Activated CD8-positive, alpha-beta memory T cell treated with anti-CD3 and anti-CD28 coated beads, Interleukin-2, amount 50 U/mL, for 24 hours (primary cell): Measurements from ENCODE around the gene SH3RF3.
A peak's percentile ranks its signal among the peaks of the same experiment; 100 is the strongest.

Source experiments
- DNase-seq: peaks from one replicate; pipeline ENCODE4 v3.0.0-alpha.2; 2020; ENCODE audit errors: extremely low read depth

SH3RF3 gene

GRCh38 chr2:109201465-109202327, 72.7 kb downstream of the SH3RF3 start:
- DNase-seq: no peak

- no peak for DNase-seq
Measured at GRCh38 chr2:109202486-109202885, 73.5 kb downstream of the SH3RF3 start.

GRCh38 chr2:109203246-109204011, 74.4 kb downstream of the SH3RF3 start:
- DNase-seq: no peak

GRCh38 chr2:109204412-109204811, 75.4 kb downstream of the SH3RF3 start:
- no peak for DNase-seq

GRCh38 chr2:109205447-109205846, 76.4 kb downstream of the SH3RF3 start:
- DNase-seq: no peak

- no peak for DNase-seq
Measured at GRCh38 chr2:109206569-109207146, 77.7 kb downstream of the SH3RF3 start.

- DNase-seq: no peak
Measured at GRCh38 chr2:109207176-109207575, 78.2 kb downstream of the SH3RF3 start.

GRCh38 chr2:109208071-109208950, 79.3 kb downstream of the SH3RF3 start:
- no peak for DNase-seq

GRCh38 chr2:109208951-109209335, 79.9 kb downstream of the SH3RF3 start:
- no peak for DNase-seq

- no peak for DNase-seq
Measured at GRCh38 chr2:109209412-109209811, 80.4 kb downstream of the SH3RF3 start.

- DNase-seq: no peak
Measured at GRCh38 chr2:109209941-109210340, 80.9 kb downstream of the SH3RF3 start.

GRCh38 chr2:109210431-109211200, 81.6 kb downstream of the SH3RF3 start:
- no peak for DNase-seq

GRCh38 chr2:109211315-109211714, 82.3 kb downstream of the SH3RF3 start:
- DNase-seq: no peak

- no peak for DNase-seq
Measured at GRCh38 chr2:109212836-109213563, 84.0 kb downstream of the SH3RF3 start.

GRCh38 chr2:109213646-109214433, 84.8 kb downstream of the SH3RF3 start:
- DNase-seq: peak; percentile 26

GRCh38 chr2:109214651-109215371, 85.8 kb downstream of the SH3RF3 start:
- no peak for DNase-seq

GRCh38 chr2:109215866-109216265, 86.9 kb downstream of the SH3RF3 start:
- DNase-seq: no peak

GRCh38 chr2:109216332-109216731, 87.3 kb downstream of the SH3RF3 start:
- no peak for DNase-seq
